HAP-1 (cell line): ENCODE results near the gene DDX52.
"Not testable (repeated sequence)": the region's sequence is repeated elsewhere in the genome, so short reads cannot be mapped to it uniquely, and the experiment has no call there.

ENCODE experiments used
- DNase-seq, 2 experiments: peaks; one replicate each; pipeline ENCODE4 v3.0.0-alpha.2; 2016 to 2020; ENCODE audit warnings: low spot score in 2 of 2
- H3K27me3 ChIP-seq: fragments of 250-450 bp; sonication (Bioruptor Pico); 2 replicates; pipeline ENCODE4 v1.5.1; 2020; ENCODE audit warnings: low read depth, mild to moderate bottlenecking, moderate library complexity
- H3K36me3 ChIP-seq: fragments of 250-450 bp; sonication (Bioruptor Pico); replicated peaks from 2 replicates; pipeline ENCODE4 v1.5.1; 2020; ENCODE audit warnings: mild to moderate bottlenecking
- H3K4me1 ChIP-seq: fragments of 250-450 bp; sonication (Bioruptor Pico); 2 replicates; pipeline ENCODE4 v1.5.1; 2020; ENCODE audit warnings: mild to moderate bottlenecking
- H3K4me3 ChIP-seq: fragments of 250-450 bp; sonication (Bioruptor Pico); 2 replicates; pipeline ENCODE4 v1.5.1; 2020; ENCODE audit warnings: mild to moderate bottlenecking, moderate library complexity
- H3K9me3 ChIP-seq: fragments of 250-450 bp; sonication (Bioruptor Pico); 2 replicates; pipeline ENCODE4 v1.5.1; 2020; ENCODE audit warnings: mild to moderate bottlenecking, moderate library complexity
- in situ Hi-C: fragments of 300-500 bp; cut with MboI; formaldehyde crosslinking; loops from 3 replicates; pipeline ENCODE4 v1.14.3; 2020; ENCODE audit warnings: low sequenced_read_pairs, inconsistent platforms, mixed read lengths

The DDX52 gene, protein sequence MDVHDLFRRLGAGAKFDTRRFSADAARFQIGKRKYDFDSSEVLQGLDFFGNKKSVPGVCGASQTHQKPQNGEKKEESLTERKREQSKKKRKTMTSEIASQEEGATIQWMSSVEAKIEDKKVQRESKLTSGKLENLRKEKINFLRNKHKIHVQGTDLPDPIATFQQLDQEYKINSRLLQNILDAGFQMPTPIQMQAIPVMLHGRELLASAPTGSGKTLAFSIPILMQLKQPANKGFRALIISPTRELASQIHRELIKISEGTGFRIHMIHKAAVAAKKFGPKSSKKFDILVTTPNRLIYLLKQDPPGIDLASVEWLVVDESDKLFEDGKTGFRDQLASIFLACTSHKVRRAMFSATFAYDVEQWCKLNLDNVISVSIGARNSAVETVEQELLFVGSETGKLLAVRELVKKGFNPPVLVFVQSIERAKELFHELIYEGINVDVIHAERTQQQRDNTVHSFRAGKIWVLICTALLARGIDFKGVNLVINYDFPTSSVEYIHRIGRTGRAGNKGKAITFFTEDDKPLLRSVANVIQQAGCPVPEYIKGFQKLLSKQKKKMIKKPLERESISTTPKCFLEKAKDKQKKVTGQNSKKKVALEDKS

DNA sequence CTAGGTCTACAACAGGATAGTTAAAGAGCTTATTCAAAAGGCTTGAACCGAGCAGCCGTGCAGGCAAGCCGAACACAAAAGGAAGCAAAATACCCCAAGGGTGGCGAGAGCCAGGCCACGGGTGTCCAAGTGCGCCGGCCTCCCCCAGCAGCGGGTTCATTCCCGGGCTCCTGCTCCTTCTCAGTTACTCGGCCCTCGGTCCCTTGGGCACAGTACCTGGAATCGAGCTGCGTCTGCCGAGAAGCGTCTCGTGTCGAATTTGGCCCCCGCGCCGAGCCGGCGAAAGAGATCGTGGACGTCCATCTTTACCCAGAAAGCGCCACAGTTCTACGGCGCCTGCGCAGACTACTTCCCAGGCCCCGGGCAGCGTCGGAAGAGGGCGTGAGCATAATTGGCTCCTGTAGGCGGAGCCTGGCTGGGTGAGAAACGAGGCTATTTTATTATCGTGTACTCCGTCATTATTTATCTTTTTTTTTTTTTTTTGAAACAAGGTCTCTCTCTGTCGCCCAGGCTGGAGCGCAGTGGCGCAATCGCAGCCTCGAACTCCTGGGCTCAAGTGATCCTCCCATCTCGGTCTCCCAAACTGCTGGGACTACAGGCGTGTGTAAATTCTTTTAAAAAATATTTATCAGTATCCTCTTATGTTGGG, at the start of gene DDX52:
Gene DDX52 (minus strand): TSS at position 329 of the 649 bp plus-strand sequence. CDS start 26 bp downstream, at position 303.
- H3K4me1 ChIP-seq, result peaks cover 6% of the 10 kb centered on the region
- peak within 1 kb of the TSS; percentile 88 for H3K4me3 ChIP-seq
- in situ Hi-C loops, result no loop called here
- DNase-seq, result peak; percentile 88 to 92
- no peaks in the 10 kb centered on the region for H3K9me3 ChIP-seq
- H3K36me3 ChIP-seq, result peaks cover 18% of the 10 kb centered on the region
- H3K27me3 ChIP-seq, result peaks cover 36% of the 10 kb centered on the region

DNA sequence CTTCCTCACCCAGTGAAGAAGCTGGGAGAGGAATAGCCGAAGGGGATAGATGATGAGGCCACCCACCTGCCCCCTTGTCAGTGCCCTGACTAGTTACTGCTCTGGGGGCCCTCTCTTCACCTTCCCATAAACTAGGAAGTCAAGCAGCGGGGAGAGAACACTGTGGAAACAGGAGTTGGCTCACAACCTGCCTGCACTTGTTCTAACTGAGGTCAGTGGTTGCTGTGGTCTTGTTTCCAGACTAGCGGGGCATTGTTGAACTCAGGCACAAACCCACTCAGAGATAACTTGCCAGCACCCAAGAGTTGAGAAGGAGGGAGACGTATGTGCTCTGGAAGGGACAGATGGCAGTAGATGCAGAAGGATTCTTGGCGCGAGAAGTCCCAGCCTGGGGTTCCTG, 48.6 kb upstream of the DDX52 start:
- in situ Hi-C loops, result no loop called here
- Histone ChIP-seq H3K27me3 (no peaks in the 10 kb centered on the region), H3K36me3 (no peaks in the 10 kb centered on the region), H3K4me1 (no peaks in the 10 kb centered on the region), H3K4me3 (no peak overlapping the region), H3K9me3 (peaks cover 4% of the 10 kb centered on the region; the same call in 1 of the 2 replicates)
- DNase-seq, result no peak

DNA sequence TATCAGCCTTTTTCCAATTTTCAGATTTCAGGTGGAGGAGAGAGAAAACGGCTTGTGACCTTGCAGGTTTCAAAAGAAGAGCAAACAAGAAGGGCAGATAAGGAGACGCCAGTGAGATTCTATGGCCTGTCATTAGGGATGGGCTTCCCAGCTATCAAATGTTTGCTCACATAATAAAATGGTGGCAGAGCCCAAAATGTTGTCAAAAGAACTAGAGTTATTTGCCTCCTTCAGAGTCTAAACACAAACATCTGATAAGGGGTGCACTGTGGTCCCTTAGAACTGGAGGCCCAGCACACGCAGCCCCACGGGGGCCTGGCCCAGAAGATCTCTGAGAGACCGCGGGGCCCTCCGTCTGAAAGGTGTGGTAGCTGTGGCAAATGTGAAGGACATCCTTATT, 46.1 kb upstream of the DDX52 start:
- H3K4me1 ChIP-seq, result no peaks in the 10 kb centered on the region
- no peaks in the 10 kb centered on the region for H3K27me3 ChIP-seq
- no peak overlapping the region for H3K4me3 ChIP-seq
- in situ Hi-C loops, result no loop called here
- DNase-seq, result no peak
- H3K9me3 ChIP-seq, result no peaks in the 10 kb centered on the region; the same call in 1 of the 2 replicates
- no peaks in the 10 kb centered on the region for H3K36me3 ChIP-seq

- Histone ChIP-seq H3K4me3 (no peak overlapping the region), H3K4me1 (no peaks in the 10 kb centered on the region), H3K36me3 (no peaks in the 10 kb centered on the region), H3K9me3 (peaks cover 4% of the 10 kb centered on the region; the same call in 1 of the 2 replicates), H3K27me3 (no peaks in the 10 kb centered on the region)
- no peak for DNase-seq
- in situ Hi-C loops, result no loop called here
Measured at GRCh38 chr17:37683454-37683984, 40.3 kb upstream of the DDX52 start.

- no peak for DNase-seq
- Histone ChIP-seq H3K4me1 (no peaks in the 10 kb centered on the region), H3K9me3 (peaks cover 4% of the 10 kb centered on the region; the same call in 1 of the 2 replicates), H3K27me3 (no peaks in the 10 kb centered on the region), H3K36me3 (no peaks in the 10 kb centered on the region), H3K4me3 (no peak overlapping the region)
- in situ Hi-C loops, result no loop called here
Measured at GRCh38 chr17:37682007-37682406, 38.8 kb upstream of the DDX52 start.

GRCh38 chr17:37679995-37680394, 36.7 kb upstream of the DDX52 start:
- H3K27me3 ChIP-seq, DNase-seq, H3K4me3 ChIP-seq, in situ Hi-C loops, H3K9me3 ChIP-seq, H3K4me1 ChIP-seq, H3K36me3 ChIP-seq: not testable (repeated sequence)

GRCh38 chr17:37678036-37678435, 34.8 kb upstream of the DDX52 start:
- no peaks in the 10 kb centered on the region for H3K27me3 ChIP-seq
- in situ Hi-C loops, result no loop called here
- no peaks in the 10 kb centered on the region for H3K4me1 ChIP-seq
- no peaks in the 10 kb centered on the region for H3K36me3 ChIP-seq
- DNase-seq, result no peak
- H3K4me3 ChIP-seq, result no peak overlapping the region
- H3K9me3 ChIP-seq, result peaks cover 4% of the 10 kb centered on the region; the same call in 1 of the 2 replicates

- H3K27me3 ChIP-seq, result no peaks in the 10 kb centered on the region
- no peak for DNase-seq
- peaks cover 4% of the 10 kb centered on the region; the same call in 1 of the 2 replicates for H3K9me3 ChIP-seq
- H3K4me3 ChIP-seq, result no peak overlapping the region
- H3K4me1 ChIP-seq, result no peaks in the 10 kb centered on the region
- in situ Hi-C loops, result no loop called here
- no peaks in the 10 kb centered on the region for H3K36me3 ChIP-seq
Measured at GRCh38 chr17:37677021-37677420, 33.8 kb upstream of the DDX52 start.

DNA sequence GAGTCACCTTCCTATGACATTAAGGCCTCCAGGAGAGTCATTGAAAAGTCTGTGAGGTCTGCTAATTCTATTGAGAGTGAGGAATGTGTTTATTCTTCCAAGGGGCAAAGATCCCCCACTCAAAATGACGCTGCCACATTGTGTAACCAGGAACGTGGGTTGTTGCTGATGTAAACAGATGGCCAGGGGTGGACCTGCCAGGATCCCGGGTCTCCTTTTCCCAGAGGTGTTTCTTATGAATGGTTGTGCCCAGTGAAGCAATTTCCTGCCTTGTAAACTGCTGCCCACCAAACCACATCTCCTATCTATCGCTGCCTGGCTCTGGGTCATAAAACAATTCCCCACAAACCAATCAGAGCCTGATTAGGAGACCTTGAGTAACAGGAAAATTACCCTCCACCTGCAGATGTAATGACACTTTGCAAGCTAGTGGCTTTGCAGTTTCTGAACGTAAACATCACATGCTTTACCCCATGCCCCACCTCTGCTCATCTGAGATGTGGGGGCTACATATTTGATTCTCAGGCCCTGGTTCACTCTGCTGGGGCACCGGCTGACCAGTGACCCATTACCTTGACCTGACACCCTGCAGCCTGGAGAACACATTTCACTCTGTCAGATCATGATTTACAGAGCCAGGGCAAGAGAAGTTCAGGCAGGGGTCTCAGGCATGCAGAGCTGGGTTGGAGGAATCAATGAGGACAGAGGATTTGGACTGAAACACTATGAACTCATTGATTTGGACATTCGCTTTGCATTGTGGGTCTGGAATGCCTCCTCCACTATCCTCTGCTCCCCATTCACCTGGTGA, 33.1 kb upstream of the DDX52 start:
- Histone ChIP-seq H3K36me3 (no peaks in the 10 kb centered on the region), H3K4me3 (no peak overlapping the region), H3K4me1 (no peaks in the 10 kb centered on the region), H3K27me3 (no peaks in the 10 kb centered on the region), H3K9me3 (peaks cover 4% of the 10 kb centered on the region; the same call in 1 of the 2 replicates)
- no peak for DNase-seq
- in situ Hi-C loops, result no loop called here

- no peak overlapping the region for H3K4me3 ChIP-seq
- no peak for DNase-seq
- no peaks in the 10 kb centered on the region for H3K4me1 ChIP-seq
- H3K27me3 ChIP-seq, result no peaks in the 10 kb centered on the region
- peaks cover 4% of the 10 kb centered on the region; the same call in 1 of the 2 replicates for H3K9me3 ChIP-seq
- in situ Hi-C loops, result no loop called here
- H3K36me3 ChIP-seq, result no peaks in the 10 kb centered on the region
Measured at GRCh38 chr17:37674511-37674910, 31.3 kb upstream of the DDX52 start.

- in situ Hi-C loops, result no loop called here
- no peaks in the 10 kb centered on the region for H3K4me1 ChIP-seq
- H3K4me3 ChIP-seq, result no peak overlapping the region
- no peaks in the 10 kb centered on the region for H3K36me3 ChIP-seq
- no peaks in the 10 kb centered on the region for H3K9me3 ChIP-seq
- H3K27me3 ChIP-seq, result no peaks in the 10 kb centered on the region
- no peak for DNase-seq
Measured at GRCh38 chr17:37673386-37673785, 30.1 kb upstream of the DDX52 start.

DNA sequence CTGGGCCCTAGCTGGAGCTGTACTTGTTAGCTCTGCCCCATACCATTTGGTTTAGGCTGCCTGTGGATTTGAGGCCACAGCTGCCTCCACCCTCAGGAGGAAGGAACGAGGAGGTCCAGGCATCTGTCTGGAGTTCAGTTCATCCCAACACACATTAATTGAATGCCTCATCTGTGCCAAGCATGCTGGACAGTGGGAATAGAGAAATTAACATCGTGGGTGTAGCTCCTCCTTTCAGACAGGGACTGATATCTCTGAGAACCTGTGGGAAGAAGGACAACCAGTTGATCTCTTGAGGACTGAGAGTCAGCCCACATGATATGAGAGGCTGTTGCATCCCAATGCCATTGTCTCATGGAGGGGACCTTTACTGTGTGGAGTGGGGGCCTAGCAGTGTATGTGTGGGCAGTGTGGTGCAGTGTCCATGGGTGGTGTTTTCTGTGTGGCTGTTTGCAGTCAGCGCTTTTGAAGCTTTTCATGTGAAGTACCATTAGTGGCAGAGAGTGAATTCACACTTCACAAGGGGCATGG, 29.4 kb upstream of the DDX52 start:
- H3K36me3 ChIP-seq, result no peaks in the 10 kb centered on the region
- no peak for DNase-seq
- no peaks in the 10 kb centered on the region for H3K27me3 ChIP-seq
- no peaks in the 10 kb centered on the region for H3K9me3 ChIP-seq
- H3K4me3 ChIP-seq, result no peak overlapping the region
- no peaks in the 10 kb centered on the region for H3K4me1 ChIP-seq
- in situ Hi-C loops, result no loop called here
